NCI-H446 treated with DMSO at 0.1 percent for 48 hours (cell line): Measurements from ENCODE around the gene DNAJC17.
A peak's percentile ranks its signal among the peaks of the same experiment; 100 is the strongest.

Experiments used
- DNase-seq: peaks from one replicate; lab custom pipeline; 2025; lab: John Stamatoyannopoulos, UW

Gene DNAJC17

GRCh38 chr15:40766194-40766815, 41.0 kb downstream of the DNAJC17 start:
- DNase-seq = no peak

DNA sequence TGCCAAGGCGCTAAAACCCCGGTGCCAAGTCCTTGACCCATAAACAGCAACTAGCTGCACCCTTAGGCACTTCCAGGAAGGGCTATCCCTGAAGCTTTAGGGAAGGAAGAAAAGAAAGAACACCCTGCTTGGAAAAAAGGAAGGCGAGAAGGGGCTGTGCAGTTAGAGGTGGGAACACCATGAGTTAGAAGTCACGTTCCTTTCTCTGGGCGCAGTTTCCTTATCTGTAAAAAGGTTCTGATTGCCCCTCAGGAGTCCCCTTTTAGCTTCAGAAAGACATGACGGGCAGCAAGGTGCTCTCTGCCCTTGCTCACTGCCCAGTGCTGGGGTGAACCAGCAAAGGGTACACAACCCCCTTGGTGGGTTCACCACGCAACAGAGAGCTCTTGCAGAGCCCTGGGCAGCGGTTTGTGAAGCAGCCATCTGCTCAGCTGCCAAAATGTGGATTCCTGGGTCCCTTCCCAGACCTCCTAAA, 42.6 kb downstream of the DNAJC17 start:
- no peak for DNase-seq

DNA sequence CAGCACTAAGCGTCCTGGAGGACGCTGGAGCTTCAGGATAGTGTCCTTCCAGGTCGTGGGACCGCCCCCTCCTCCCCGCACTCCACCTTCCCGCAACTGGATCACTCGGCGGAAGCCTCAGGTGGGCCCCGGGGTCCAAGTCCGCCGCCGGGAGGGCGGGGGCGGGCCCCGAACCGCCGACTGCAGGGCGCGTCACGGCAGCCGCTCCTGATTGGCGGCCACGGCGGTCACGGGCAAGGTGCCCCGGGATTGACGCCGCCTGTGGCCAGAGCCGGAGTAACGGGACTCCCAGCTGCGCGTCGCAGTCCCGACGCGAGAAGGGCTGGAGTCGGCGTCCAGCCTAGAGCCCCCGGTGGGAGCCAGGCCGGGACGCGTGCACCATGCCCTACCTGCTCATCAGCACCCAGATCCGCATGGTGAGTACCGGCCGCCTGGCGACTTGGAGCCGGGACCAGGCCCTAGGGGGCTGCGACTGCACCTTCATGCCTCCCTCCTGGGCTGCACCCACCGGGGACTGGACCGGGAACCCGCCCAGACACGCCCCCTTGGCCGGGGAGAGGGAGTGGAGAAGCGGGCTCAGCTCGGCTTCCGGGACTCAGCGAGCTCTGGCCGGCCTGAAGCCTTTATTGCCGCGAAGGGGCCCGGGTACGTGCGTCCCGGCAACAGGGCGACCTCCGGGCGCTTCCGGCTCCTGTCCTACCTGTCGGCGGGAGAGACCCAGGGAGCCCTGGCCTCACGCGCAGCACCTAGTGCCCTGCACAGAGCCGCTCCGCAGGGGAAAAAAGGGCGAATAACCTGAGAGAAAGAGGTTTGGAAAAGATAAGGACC, 43.3 kb downstream of the DNAJC17 start, which contains the start of gene GCHFR:
Gene GCHFR (plus strand): TSS at position 268 of the 828 bp plus-strand sequence. CDS start 113 bp downstream, at position 381.
- DNase-seq = no peak

- DNase-seq = no peak
These were observed 44.1 kb downstream of the DNAJC17 start for GRCh38 chr15:40762919-40763800.

GRCh38 chr15:40759961-40760360, 47.3 kb downstream of the DNAJC17 start:
- no peak for DNase-seq

GRCh38 chr15:40756938-40757337, 50.3 kb downstream of the DNAJC17 start:
- DNase-seq = no peak

DNA sequence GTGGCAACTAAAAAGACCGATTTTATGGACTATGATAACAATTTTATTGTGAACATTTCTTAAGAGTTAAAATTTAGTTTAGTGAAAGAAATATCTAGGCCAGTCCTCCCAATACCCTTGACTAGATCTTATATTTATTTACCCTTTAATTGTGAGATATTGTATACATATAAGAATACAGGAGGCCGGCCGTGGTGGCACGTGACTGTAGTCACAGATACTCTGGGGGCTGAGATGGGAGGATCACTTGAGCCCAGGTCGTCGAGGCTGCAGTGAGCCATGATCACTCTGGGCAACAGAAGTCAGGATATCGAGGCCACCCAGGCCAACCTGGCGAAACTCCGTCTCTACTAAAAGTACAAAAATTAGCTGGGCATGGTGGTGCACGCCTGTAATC, 51.5 kb downstream of the DNAJC17 start:
- DNase-seq = no peak

DNA sequence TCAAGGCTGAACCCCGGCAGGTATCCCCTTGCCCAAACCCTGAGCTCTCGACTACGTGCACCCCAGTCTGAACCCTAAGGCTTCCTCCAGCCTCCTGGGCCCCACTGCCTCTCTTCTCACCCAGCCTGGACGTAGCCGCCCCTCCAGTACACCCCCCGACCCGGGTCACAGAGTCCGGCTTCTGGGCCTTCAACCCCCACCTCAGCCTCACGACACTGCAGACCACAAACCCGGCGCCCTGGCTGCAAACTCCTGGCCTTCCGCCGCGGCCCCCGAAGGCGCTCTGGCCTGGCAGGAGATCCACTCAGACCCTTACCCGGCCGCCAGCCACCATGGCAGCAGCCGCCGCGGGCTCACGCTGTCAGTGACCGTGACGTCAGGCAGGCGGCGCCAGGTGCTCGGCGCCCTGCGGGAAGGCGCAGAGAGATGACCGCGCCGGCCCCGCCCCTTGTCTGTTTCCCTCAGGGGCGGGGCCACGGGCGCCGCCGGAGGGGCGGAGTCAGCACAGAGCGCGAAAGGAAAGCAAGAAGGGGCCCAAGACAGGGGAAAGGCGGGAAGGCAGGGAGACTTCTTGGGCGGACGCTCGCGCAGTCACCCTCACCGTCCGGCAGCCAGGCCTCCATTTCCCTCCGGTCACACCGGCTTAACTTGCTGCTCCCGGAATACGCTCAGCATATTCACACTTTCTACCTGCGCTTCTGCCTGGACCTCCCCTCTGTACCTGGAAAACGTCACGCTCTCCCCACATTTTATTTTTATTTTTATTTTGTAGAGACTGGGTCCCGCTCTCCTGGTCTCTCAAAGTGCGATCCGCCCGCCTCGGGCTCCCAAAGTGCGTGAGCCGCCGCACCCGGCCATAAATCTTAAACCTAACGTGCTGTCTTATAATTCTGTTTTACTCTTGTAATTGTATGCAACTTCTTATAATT, 52.1 kb downstream of the DNAJC17 start, which contains the start of gene RMDN3:
Gene RMDN3 (minus strand): TSS at position 372 of the 929 bp plus-strand sequence. CDS start 471 bp downstream, outside the sequence.
- DNase-seq = peak; percentile 83

- DNase-seq = no peak
These were observed 52.7 kb downstream of the DNAJC17 start for GRCh38 chr15:40754574-40754882.

DNA sequence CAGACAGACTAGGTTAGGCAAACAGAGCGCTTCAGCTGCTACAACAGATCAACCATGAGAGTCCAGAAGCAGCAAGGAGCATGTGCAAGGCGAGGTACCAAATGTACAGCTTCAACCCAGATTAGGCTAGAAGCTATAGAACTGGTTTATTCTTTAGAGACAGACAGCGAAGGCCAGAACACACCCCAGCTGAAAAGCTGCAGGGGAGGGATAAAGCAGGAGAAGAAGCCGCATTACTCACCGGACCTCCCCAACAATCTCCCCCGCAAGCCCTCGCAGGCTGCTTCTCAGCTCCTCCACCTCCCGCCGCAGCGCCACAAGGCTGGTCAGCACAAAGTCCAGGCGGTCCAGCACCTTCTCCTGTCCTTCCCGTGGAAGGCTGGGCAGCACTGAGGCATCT, 55.5 kb downstream of the DNAJC17 start:
- no peak for DNase-seq

- DNase-seq = no peak
These were observed 56.4 kb downstream of the DNAJC17 start for GRCh38 chr15:40750885-40751284.

GRCh38 chr15:40749151-40749630, 58.1 kb downstream of the DNAJC17 start:
- DNase-seq = no peak

DNA sequence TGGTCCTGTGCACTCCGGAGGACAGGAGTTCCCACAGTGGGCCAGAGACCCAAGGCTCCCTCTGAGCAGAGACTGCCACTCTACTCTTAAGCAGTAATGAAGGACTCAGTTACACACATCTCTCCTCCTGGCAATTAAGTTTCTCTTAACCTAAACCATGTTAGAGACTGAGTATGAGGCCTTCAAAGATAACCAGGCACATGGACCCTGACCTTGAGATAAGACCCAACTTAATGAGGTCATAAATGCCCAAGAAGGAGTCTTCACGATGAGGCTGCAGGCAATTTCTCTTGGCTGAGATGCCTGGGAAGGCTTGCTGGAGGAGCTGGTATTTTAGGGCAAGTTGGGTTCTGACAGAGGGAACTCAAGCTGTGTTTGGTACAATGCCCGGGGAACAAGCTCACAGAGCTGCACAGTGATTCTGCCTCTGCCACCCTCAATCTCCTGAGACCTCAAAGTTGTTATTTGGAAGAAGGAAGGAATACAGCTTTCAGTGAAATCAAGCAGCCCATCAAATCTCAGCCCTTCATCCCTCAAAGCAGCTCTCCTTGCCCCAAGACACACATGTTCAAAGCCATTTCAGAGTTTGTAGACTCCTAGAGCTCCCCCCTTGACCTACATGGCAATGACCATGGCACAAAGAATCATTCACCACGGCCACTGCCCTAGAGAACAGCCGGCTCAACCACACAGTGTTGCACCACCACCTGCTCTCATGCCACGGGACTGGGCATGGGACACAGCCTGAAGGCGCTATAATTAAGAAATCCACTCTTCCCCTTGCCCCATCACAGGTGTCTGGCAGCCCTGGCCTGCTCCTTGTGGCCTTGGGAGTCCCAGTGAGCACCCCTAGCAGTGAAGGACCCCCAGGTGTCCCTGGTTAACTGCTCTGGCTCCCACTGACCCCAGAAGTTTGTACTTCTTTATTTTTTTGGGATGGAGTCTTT, 59.3 kb downstream of the DNAJC17 start:
- DNase-seq = no peak

GRCh38 chr15:40746916-40747418, 60.3 kb downstream of the DNAJC17 start:
- DNase-seq = no peak

GRCh38 chr15:40744815-40745152, 62.5 kb downstream of the DNAJC17 start:
- DNase-seq = no peak

DNA sequence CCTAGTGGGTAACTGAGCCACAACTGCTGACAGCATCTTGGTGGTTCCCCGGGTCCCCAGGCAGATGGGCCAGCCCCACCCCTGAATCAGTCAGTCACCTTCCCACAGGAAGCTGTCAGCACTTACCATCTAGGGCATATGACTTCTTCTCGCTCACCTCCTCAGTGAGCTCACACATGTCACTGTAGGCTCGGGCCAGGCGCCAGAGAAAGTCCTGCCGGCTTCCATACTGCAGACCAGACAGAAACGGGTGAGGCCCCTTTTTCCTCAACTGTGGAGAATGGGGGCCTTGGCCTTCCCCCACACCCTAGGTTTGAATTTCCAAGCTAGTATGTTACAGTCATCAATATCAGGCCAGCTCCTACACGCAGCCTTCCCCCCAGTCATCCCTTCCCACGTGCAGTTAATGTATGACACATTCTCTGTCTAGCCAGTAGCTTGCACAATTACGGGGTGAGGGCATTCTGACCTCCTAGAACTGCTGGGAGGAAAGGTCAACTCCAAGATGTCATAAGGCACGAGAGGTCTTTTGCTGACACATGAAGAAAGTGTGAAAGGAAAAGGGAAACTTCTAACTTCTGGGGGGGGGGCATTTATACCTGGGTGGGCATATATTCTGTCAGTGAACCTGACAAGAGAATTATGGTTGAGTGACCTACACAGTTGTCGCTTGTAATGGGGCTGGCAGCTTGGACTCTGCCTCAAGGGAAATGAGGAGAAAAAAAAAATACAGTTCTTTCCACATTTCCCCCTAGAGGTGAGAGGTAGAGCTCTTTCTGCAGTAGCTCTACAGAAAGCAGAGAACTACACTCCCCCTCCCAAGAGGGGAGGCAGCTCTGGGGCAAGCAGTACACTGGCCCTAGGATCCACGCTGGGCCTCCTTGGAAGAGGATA, 63.1 kb downstream of the DNAJC17 start:
- no peak for DNase-seq

DNA sequence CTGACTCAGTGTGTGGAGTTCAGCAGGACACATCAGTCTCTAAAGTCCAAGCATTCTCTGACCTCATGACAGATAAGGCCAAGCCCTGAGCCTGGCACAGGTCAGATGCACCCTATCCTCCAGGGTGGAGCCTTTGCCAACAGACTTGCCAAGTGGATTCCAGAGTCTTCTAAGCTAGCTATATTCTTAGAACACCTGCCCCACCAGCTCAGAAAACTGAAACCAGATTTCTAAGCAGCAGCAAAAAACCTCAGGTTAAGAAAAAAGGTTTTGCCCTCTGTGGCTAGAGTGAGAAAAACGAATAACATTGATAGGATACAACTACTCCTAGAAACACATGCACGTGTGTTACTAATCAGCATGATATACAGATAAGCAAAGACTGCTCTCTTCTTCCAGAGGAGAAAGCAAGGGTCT, 63.8 kb downstream of the DNAJC17 start:
- DNase-seq = no peak

GRCh38 chr15:40739854-40740253, 67.4 kb downstream of the DNAJC17 start:
- no peak for DNase-seq

GRCh38 chr15:40739047-40739446, 68.2 kb downstream of the DNAJC17 start:
- no peak for DNase-seq
